22Rv1 (cell line): ENCODE data around the gene PIK3R3.

Experiments used
- CTCF ChIP-seq: fragments of 450-650 bp; IDR thresholded peaks from 2 replicates; pipeline ENCODE4 v1.5.1; 2017; ENCODE audit warnings: mild to moderate bottlenecking
- ZFX ChIP-seq: fragments of 450-650 bp; IDR thresholded peaks from 2 replicates; pipeline ENCODE4 v1.6.1; 2017; ENCODE audit warnings: antibody characterized with exemption, borderline replicate concordance

DNA sequence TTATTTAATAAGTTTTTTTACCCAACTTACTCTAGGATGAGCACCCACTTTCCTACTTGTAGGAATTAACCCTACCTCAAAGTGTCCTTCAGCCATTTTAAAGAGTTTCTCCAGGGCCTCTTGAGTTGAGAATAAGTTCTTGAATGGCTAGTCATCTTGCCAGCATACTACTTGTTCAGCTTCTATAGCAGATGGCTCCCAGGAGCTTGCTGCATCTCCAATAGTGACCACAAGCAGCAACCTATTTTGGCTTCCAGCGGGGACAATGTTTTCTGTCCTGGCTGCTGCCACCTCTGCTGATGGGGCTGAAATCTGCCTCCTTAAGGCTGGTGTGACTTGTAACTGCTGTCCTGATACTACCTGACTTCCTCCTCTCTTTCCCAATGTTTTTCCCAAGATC lies 20.8 kb upstream of the PIK3R3 start:
- no peak for TF ChIP-seq CTCF
- no peak for TF ChIP-seq ZFX
